Fibroblast of peridontal ligament (primary cell): ENCODE measurements around the gene CCDC171.

Experiments used
- DNase-seq: peaks from one replicate; pipeline ENCODE4 v3.0.0-alpha.2; 2010; ENCODE audit errors: extremely low read depth

The CCDC171 gene

DNA sequence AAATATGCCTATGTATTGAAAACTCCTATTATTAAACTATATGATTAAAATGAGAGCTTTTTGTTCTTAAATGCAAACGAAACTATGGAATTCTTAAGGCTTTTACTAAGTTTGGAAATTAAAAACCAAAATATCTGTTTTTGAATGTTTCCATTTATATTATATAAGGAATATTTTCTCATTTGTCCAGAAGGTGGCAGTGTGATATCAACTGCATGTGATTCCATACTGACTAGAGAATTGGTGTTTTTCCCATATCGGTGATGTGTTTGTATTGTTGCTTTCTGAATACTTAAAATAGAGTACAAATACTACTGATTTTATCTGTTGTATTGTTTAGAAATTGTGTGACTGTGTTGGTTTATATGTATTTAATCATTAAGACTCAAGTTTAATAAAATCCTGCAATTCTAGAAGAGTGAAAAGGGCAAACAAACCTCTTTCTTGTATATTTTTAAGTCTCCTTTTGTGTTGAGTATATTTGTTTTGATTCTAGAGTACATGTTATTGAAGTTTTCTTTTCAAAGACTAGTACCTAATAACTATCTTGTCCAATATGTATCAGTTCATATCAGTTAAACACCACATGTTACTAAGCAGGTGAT is 320.8 kb downstream of the CCDC171 start:
- DNase-seq, result peak; percentile 86

DNA sequence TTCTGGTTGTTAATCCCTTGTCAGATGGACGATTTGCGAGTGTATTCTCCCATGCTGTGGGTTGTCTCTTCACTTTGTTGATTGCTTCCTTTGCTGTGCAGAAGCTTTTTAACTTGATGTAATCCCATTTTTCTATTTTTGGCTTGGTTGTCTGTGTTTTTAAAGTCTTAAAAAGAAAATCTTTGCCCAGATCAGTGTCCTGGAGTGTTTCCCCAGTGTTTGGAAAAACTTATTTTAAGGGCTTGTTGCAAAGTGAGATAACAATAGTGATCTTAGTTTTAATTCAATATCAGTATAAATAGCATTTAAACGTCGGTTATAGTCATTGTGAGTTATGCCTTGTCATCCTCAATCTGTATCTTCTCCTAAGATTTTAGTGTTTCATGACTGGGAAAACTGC is 329.5 kb downstream of the CCDC171 start:
- DNase-seq, result no peak

DNA sequence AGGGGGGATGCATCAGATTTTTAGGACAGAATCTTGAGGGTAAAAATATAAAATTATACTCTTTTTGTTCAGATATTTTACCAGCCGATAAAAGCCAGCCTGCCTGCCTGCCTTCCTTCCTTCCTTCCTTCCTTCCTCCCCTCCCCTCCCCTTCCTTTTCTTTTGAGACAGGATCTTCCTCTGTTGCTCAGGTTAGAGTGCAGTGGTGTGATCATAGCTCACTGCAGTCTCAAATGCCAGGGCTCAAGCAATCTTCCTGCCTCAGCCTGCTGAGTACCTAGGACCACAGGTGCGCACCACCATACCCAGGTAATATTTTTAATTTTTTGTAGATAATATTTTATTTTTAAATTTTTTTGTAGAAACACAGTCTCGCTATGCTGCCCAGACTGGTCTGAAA is 330.0 kb downstream of the CCDC171 start:
- no peak for DNase-seq

DNA sequence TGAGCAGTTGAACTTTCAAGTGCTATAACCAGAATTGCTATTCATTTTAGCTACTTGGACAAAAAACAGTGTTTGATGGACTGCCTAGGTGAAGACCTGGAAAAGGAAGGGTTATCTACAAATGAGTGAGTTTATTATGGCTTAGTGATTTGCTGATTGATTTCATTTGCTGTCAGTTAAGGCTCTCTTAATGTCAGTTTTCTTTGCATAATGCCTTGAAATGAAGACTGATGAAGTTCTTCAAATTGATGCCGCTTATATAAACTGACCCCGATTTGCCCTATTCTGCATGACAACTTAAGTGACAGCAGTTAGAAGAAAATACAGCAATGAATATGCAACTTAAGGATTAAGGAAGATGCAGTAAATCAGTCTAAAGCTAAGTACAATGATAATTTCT is 332.6 kb downstream of the CCDC171 start:
- DNase-seq, result no peak

DNA sequence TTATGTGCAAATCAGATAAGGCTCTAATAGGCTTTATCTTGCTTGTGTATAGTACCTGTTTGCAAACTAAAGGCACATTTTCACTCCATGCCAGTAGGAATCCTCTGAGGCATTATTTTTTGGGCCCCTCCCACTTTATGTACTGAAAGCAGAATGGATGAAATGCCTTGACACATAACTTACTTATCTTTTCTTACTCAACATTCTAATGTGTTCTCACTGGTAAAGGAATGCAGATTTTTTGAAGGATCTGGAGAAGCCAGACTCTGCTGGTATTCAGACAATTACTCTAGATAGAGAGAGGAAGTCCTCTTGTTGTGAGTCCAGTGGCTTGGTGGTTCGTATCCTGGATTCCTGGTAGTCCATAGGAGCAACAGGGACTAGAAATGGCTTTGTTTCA is 336.7 kb downstream of the CCDC171 start:
- peak; percentile 44 for DNase-seq

DNA sequence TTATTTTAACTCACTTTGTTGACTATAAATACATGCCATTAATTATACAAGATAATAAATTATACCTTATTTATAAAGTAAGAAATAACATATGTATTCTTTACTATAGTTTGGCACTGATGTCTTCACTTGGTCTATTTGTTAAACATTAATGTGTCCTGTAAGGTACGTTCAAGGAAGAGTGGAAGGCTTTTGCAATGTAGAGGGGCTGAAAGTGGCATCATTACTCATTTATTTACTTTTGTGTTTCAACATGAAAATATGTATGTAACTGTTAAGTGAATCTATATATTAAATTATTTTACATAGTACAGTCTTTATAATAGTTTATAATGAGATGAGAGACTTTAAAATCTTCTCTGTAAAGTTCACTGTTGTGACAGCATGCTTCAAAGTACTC is 348.7 kb downstream of the CCDC171 start:
- DNase-seq, result no peak

DNA sequence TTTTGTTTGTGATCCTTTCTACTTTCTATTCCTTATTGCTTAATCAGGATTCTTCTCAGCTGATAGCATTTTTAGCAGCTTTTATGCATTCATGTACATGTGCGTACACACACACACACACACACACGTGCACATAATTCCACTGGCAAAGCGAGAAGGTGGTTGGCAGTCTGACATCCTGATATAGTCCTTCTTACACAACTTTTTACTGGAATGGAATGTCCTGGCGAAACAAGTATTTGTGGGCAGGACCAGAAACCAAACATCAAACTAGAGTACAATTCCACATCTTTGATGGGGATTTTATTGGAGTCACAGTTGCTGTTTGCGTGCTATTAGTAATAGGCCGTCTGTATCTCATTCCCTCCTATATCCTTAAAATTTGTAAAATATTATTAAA is 356.5 kb downstream of the CCDC171 start:
- DNase-seq, result peak; percentile 52

DNA sequence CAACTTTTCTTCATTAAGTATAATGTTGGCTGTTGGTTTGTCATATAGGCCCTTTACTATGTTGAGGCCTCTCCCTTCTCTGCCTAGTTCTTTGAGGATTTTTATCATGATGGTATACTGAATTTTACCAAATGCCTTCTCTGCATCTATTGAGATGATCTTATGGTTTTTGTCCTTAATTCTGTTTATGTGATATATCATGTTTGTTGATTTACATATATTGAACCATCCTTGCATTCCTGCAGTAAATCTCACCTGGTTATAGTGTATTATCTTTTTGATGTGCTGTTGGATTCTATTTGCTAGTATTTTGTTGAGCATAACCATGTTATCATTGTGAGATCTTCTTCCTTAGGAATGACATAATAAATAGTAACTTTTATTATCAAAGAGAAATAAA is 362.9 kb downstream of the CCDC171 start:
- peak; percentile 5 for DNase-seq

DNA sequence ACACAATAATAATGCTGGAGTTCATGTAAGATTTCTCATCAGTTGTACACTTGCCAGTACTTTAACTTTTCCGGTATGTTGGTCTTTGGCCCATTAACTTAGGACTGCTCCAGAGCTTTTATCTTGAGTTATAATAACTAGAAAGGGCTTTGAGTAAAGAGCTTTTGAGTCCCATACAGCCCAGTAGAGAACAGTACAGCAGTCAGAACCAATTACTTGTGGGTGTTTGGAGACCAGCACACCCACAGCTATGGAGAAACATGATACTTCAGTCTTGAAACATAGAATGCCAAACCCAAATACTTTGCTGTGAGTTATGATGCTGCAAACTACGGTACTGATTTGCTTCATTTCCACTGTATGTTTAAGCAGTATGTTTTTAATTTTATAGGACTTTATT is 374.3 kb downstream of the CCDC171 start:
- peak; percentile 82 for DNase-seq

DNA sequence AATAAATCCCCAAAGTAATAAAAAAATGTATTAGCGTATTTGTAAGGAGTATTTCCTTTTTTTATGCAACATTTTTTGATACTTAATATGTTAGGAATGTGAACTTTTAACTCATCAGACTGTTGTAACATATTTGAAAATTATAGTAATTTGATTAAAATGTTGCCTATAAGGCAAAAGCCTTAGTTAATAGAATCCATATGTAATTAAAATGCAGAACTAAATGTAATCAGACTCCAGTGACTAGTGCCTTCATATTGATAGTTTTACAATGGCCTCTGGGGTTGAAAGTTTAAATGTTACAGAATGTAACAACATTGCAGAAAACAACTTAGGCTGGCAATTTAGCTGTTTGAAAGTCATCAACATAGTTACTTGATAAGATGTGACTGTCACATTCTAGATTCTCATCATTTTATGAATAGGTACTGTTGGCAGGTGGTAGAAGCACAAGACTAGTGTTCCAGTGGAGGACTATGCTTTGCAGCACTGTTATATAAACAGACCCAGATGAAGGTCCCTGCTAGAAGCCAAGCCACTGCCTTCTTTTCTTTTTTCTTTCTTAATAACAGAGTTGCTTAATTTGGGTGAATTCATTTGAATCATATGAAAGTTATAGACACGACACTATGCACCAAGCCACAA is 382.9 kb downstream of the CCDC171 start:
- peak; percentile 54 for DNase-seq

DNA sequence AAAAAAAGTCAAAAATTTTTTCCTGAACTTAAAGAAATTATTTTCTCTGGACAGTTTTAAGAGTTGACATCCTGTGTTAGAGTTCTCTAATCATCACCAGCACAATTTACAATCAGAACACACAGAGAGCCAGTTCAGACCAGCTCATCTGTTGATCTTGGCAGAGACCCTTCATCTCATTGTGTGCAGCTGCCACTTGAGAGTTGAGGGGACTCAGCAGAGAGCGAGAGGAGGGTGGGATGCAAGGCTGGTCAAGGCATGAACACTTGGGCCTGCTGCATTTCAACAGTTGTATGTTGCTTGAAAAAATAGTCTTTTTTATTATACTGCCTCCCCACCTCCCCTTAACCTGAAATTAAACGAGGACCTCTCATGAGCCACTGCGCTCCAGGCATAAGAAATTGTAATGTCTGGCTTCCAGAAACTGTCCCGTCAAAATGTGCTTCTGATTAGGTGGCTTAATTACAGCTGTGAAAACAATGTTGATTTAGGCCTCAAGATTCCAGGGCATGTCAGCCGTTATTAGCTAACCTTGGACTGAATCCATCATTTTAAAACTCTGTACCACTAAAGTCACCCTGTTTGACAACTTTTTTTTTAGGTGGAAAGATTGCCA is 383.6 kb downstream of the CCDC171 start:
- no peak for DNase-seq

DNA sequence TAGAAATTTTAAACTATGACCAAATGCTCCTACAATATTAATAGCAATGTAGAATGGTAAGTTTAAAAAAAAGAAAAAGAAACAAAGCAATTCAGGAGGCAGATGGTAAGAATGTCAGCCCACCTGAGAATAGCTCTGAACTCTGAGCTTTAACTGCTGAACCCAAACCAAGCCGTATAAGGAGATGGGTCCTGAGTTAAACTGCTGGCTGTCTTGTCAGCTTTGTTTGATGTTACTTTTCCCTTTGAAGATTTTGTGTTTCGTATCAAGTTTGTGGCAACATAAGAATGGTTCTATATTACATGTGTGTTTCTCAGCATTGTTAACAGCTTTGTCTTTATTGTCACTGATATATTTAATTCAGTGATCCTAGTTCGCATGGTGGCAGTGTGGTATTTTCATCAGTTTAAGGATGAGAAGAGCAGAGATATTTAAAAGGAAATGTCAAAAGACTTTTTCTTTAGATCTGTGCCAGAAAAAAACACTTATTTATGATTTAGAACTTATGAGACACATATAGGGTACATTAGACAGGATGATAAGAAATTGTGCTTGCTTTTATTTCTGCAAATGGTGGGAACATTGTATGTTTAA is 390.1 kb downstream of the CCDC171 start:
- no peak for DNase-seq

DNA sequence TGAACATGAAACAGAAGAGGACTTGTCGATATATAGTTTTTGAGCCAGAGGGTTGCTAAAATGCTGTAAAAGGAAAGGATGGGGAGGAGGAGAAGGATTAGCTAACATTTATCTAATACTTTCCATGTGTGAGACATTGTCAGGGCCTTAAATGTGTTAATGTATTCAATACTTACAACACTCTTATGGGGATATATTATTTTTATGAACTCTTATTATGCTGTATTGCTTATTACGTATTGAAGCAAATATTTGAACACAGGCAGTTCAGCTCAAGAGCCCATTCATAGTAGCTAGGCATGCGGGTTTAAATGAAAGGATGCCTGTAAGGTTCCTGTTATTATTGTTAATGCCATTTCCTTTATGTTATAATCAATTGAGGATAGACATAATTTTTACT is 391.5 kb downstream of the CCDC171 start:
- DNase-seq, result no peak

DNA sequence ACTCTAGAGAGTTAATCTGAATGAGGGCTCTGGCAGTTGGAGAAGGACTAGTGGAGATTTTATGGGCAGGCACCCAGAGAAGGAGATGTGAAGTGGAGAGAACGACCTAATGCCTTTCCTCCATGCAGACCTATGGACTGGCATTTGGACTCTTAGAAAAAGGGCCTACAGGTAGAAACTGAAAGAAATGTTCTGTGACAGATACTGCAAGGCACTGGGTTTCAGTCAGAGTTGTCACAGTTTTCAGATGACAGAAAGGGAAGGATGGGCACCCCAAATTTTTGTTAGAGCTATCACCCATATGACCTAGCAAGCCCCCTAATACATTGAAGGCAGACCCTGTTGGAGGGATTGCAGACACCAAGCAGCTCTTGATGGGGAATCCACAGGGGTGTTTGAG is 406.8 kb downstream of the CCDC171 start:
- no peak for DNase-seq

DNA sequence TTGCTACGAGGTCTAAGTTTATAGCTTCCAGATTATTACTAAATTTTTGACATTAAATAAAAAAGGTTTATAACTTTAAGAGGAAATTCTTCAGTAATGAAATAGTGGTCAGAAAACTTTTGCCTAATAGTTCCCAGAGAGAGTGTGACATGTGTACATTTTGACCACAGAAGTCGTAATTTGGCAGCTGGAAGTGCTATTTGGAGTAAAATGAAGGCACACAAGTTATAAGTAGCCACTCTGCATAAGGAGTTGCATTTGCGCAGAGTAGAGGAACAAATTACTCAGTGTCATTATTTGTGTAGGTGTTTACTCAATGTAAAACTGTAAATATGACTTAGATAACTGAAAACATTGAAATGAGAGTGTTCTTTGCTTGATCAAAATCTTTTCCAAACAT is 408.4 kb downstream of the CCDC171 start:
- no peak for DNase-seq

DNA sequence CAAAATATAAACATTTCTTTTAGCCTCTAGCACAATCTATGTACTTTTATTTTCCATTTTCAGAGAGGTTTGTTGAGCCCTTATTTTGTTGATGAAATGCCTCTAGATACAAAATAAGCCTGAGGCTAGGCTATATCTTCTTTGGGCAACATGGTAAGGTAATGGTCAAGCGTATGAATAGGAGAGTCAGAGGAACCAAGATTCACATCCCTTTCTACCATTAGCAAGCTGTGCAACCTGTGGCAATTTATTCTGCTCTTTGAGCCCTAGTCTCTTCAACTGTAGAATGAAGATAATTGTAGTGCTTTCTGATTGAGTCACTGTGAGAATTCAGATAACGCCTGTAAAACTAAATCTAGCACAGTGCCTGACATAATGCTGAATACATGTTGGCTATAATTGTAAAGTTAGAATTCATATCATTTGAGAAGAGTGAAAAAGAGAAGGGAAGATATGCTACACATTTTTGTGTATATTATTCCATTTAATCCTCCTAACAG is 412.5 kb downstream of the CCDC171 start:
- no peak for DNase-seq

DNA sequence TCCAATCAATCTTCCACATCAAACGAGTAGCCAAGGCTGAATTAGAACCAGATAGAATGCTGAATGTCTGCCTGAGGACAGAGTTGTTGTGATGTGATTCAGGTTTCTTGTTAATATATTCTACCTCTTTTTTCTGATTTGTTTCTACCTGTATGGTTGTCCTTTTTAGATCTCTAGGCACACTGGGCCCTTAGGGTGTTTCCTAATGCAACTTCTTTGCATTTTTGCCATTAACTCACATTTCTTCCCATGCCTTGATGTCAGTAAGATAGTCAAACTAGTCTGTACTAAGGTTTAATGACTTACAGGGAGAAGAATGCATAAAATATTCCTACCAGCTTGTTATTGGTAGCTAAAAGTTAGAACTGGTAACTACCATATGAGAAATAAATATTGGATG is 413.6 kb downstream of the CCDC171 start:
- DNase-seq, result no peak

DNA sequence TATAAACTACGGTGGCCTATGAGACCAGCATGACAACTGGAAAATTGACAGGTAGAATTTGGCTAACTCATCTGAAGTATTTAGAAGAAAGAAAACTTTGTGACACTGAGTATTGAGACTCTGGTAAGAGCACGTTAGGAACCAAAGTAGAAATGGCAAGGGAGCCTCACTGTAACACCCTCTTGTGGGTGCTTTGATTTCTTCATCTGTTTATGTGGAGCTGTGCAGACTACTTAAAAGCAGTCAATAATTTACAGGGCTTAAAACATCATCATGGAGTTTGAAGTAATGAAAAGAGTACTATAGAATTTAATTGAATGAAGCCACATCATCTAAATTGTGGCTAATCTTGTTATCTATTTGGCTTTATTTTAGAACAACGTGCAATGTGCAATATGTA is 414.2 kb downstream of the CCDC171 start:
- DNase-seq, result no peak

DNA sequence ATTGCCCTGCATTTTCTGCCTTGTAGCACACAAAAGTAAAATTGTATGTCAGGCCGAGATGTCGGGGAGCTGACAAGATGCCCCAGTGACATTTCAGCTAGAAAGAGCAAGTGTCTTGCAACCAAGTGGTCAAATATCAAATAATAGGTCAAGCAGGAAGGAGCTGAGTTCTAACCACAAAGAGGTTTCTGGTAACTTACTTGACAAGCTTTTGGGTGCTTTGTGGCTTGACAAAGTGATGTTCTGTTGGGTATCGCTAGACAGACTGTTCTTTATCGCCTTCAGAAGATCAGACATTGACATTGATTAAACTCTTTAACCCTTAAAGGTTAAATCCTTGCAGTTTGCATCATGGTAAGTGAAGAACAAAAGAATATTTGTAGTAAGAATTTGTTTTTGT is 419.9 kb downstream of the CCDC171 start:
- DNase-seq, result no peak

DNA sequence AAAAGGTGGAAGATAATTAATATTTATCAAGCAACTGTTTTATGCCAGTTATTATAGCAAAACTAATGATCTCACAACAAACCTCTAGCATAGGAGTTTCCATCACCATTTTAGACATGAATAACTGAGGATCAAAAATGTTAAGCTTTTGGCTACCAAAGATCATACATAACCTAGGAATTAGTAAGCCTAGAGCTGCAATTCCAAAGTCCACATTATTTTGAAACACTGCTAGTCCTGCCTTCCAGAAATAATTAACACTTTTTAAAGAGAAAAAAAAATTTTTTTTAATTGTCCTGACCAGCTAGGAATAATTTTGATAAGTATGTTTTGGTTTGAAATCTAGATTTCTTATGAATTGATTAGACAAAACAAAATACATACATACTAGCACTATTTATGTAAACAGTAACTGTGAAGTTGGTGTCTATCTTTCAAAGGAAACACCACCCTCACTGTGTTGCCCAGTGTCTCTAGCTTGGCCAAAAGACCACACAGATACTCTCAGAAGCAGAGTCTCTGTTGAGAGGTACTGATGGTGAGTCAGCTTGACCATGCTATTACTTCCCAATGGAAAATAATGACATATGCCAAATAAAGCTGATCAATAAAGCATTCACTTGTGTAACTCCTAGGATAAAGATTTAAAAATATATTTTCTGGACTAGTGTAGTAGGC is 422.4 kb downstream of the CCDC171 start:
- DNase-seq, result no peak

DNA sequence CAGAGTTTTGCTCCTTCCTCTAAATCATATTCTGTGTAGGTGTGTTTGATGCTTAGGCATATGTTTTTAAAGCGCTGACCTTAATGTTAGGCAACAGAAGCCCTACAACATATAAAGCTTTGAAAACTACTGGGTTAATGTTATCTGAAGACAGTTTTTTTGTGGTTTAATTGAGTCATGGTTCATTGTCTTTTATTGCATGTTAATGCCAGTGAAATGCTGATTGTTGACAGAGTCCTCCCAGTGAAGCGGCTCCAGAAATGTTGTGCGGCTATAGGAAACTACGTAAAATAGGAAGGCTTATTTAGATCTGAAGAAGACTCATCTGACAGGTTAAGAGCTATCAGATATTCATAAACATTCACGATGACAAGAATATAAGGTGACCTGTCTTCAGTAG is 424.6 kb downstream of the CCDC171 start:
- DNase-seq, result no peak

DNA sequence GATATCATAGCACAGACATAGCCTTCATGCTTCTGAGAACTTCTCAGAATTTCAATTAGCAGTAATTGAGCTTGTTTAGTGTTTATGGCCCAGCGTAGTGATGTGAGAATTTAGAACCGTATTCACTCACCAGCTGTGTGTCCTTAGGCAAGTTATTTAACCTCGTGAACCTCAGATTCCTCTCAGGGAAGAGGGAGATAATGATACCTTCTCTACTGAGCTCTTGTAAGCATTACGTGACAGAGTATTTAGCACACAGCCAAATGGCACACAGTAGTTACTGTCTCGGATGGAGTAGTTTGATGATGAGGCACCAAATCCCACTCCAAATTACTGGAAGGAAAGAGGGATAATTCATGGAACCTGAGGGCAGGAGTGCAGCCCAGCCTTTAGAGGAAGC is 429.3 kb downstream of the CCDC171 start:
- no peak for DNase-seq
